ENCODE measurements around the gene PSMB9.

PSMB9 gene

GRCh38 chr6:32825966-32826365, 28.0 kb upstream of the PSMB9 start:
- TF ChIP-seq CTCF (IDR thresholded peaks at IDR 0.05): peak; percentile 51
- Histone ChIP-seq H3K9me3 (ENCODE audit: control insufficient read depth, low read length) (no peaks in the 10 kb centered on the region), H3K79me2 (no peaks in the 10 kb centered on the region), H3K4me1 (peaks cover 2% of the 10 kb centered on the region), H2AFZ (no peak overlapping the region), H3K27me3 (ENCODE audit: control insufficient read depth, insufficient read depth, low read length) (no peaks in the 10 kb centered on the region), H3K4me3 (ENCODE audit: low read depth, low read length) (no peak overlapping the region), H3K9ac (no peak overlapping the region), H3K36me3 (ENCODE audit: control insufficient read depth, insufficient read depth, low read length) (no peaks in the 10 kb centered on the region), H3K27ac (peak overlapping the region; percentile 37), H3K4me2 (ENCODE audit: low read length) (no peak overlapping the region)

- no peak for TF ChIP-seq CTCF (IDR thresholded peaks at IDR 0.05)
- H3K4me3 ChIP-seq (ENCODE audit: low read depth, low read length): no peak overlapping the region
- H3K4me1 ChIP-seq: peaks cover 3% of the 10 kb centered on the region
- H3K9me3 ChIP-seq (ENCODE audit: control insufficient read depth, low read length): no peaks in the 10 kb centered on the region
- peak overlapping the region; percentile 37 for H3K27ac ChIP-seq
- no peaks in the 10 kb centered on the region for H3K79me2 ChIP-seq
- H3K27me3 ChIP-seq (ENCODE audit: control insufficient read depth, insufficient read depth, low read length): no peaks in the 10 kb centered on the region
- no peak overlapping the region for H2AFZ ChIP-seq
- no peak overlapping the region for H3K9ac ChIP-seq
- H3K4me2 ChIP-seq (ENCODE audit: low read length): no peak overlapping the region
- H3K36me3 ChIP-seq (ENCODE audit: control insufficient read depth, insufficient read depth, low read length): no peaks in the 10 kb centered on the region
Measured at GRCh38 chr6:32827025-32827424, 27.0 kb upstream of the PSMB9 start.

- Histone ChIP-seq H3K4me1 (peaks cover 3% of the 10 kb centered on the region), H3K79me2 (no peaks in the 10 kb centered on the region), H3K4me3 (ENCODE audit: low read depth, low read length) (no peak overlapping the region), H3K4me2 (ENCODE audit: low read length) (no peak overlapping the region), H3K9me3 (ENCODE audit: control insufficient read depth, low read length) (no peaks in the 10 kb centered on the region), H3K27ac (no peak overlapping the region), H3K9ac (no peak overlapping the region), H3K27me3 (ENCODE audit: control insufficient read depth, insufficient read depth, low read length) (no peaks in the 10 kb centered on the region), H3K36me3 (ENCODE audit: control insufficient read depth, insufficient read depth, low read length) (no peaks in the 10 kb centered on the region), H2AFZ (no peak overlapping the region)
- TF ChIP-seq CTCF (IDR thresholded peaks at IDR 0.05): no peak
Measured at GRCh38 chr6:32829495-32829894, 24.5 kb upstream of the PSMB9 start.

GRCh38 chr6:32830017-32830416, 24.0 kb upstream of the PSMB9 start:
- H3K9me3 ChIP-seq (ENCODE audit: control insufficient read depth, low read length): no peaks in the 10 kb centered on the region
- H3K27me3 ChIP-seq (ENCODE audit: control insufficient read depth, insufficient read depth, low read length): no peaks in the 10 kb centered on the region
- no peaks in the 10 kb centered on the region for H3K79me2 ChIP-seq
- no peak for TF ChIP-seq CTCF (IDR thresholded peaks at IDR 0.05)
- H3K4me2 ChIP-seq (ENCODE audit: low read length): no peak overlapping the region
- no peak overlapping the region for H2AFZ ChIP-seq
- H3K9ac ChIP-seq: no peak overlapping the region
- no peak overlapping the region for H3K27ac ChIP-seq
- peaks cover 3% of the 10 kb centered on the region for H3K4me1 ChIP-seq
- H3K36me3 ChIP-seq (ENCODE audit: control insufficient read depth, insufficient read depth, low read length): no peaks in the 10 kb centered on the region
- no peak overlapping the region for H3K4me3 ChIP-seq (ENCODE audit: low read depth, low read length)

GRCh38 chr6:32830936-32831335, 23.1 kb upstream of the PSMB9 start:
- TF ChIP-seq CTCF (IDR thresholded peaks at IDR 0.05): no peak
- Histone ChIP-seq H3K36me3 (ENCODE audit: control insufficient read depth, insufficient read depth, low read length) (no peaks in the 10 kb centered on the region), H3K9ac (no peak overlapping the region), H3K4me3 (ENCODE audit: low read depth, low read length) (no peak overlapping the region), H3K4me1 (peaks cover 3% of the 10 kb centered on the region), H2AFZ (no peak overlapping the region), H3K4me2 (ENCODE audit: low read length) (peak overlapping the region; percentile 5), H3K79me2 (no peaks in the 10 kb centered on the region), H3K27me3 (ENCODE audit: control insufficient read depth, insufficient read depth, low read length) (no peaks in the 10 kb centered on the region), H3K9me3 (ENCODE audit: control insufficient read depth, low read length) (no peaks in the 10 kb centered on the region), H3K27ac (no peak overlapping the region)

All from parathyroid adenoma (tissue), 2 donors.